Measurements from ENCODE around the gene ZYG11A. TPM values are rescaled to one million over a fixed set of nuclear protein-coding genes. Genes with fewer than 3 reads are reported as not detected.

Gene ZYG11A
- total RNA-seq, 1 experiment from 2014 or later = 2.4 TPM

DNA sequence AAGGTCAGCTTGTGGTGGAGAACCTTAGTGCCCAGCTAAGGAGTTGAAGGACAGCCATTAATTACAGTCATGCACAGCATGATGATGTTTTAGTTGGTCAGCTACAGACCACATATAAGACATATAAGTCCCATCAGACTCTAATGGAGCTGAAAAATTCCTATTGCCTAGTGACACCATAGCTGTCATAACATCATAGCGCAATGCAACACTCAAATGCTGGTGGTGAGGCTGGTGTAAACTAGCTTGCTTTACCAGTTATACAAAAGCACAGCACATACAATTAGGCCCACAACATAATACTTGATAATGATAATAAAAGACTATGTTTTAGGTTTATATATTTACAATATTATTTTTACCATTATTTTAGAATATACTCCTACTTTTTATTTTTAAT, 75.0 kb downstream of the ZYG11A start:
- TF ChIP-seq, protein P1, sequence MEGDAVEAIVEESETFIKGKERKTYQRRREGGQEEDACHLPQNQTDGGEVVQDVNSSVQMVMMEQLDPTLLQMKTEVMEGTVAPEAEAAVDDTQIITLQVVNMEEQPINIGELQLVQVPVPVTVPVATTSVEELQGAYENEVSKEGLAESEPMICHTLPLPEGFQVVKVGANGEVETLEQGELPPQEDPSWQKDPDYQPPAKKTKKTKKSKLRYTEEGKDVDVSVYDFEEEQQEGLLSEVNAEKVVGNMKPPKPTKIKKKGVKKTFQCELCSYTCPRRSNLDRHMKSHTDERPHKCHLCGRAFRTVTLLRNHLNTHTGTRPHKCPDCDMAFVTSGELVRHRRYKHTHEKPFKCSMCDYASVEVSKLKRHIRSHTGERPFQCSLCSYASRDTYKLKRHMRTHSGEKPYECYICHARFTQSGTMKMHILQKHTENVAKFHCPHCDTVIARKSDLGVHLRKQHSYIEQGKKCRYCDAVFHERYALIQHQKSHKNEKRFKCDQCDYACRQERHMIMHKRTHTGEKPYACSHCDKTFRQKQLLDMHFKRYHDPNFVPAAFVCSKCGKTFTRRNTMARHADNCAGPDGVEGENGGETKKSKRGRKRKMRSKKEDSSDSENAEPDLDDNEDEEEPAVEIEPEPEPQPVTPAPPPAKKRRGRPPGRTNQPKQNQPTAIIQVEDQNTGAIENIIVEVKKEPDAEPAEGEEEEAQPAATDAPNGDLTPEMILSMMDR (IDR thresholded peaks at IDR 0.05; ENCODE audit: insufficient read depth in 1 of 2, low read depth in 1 of 2, low read length in 1 of 2, severe bottlenecking in 1 of 2, unreplicated experiment in 1 of 2) = no peak
- POLR2A ChIA-PET = no interaction called here
- H3K4me3 ChIP-seq (ENCODE audit: low read depth, low read length) = no peak overlapping the region
- Mint-ChIP-seq H3K4me3 (ENCODE audit: unreplicated experiment) (no peak overlapping the region), H3K27ac (ENCODE audit: unreplicated experiment) (no peak overlapping the region), H3K36me3 (ENCODE audit: insufficient read depth, unreplicated experiment) (peaks cover 9% of the 10 kb centered on the region), H3K4me1 (ENCODE audit: low read depth, unreplicated experiment) (no peaks in the 10 kb centered on the region), H3K9me3 (ENCODE audit: unreplicated experiment) (no peaks in the 10 kb centered on the region), H3K27me3 (ENCODE audit: insufficient read depth, unreplicated experiment) (no peaks in the 10 kb centered on the region)
- no peaks in the 10 kb centered on the region for H3K4me1 ChIP-seq
- H3K9me3 ChIP-seq = no peaks in the 10 kb centered on the region
- no peaks in the 10 kb centered on the region for H3K36me3 ChIP-seq (ENCODE audit: control insufficient read depth, insufficient read depth, low read length)
- CTCF ChIA-PET = no interaction called here
- H3K27me3 ChIP-seq (replicated peaks; ENCODE audit: control insufficient read depth, insufficient read depth, low read length) = no peaks in the 10 kb centered on the region
- no peak for DNase-seq
- intact Hi-C loops (cut with micrococcal nuclease; ENCODE audit: unreplicated experiment) = no loop called here
- BruUV-seq (replicated peaks) = no TSS peak

DNA sequence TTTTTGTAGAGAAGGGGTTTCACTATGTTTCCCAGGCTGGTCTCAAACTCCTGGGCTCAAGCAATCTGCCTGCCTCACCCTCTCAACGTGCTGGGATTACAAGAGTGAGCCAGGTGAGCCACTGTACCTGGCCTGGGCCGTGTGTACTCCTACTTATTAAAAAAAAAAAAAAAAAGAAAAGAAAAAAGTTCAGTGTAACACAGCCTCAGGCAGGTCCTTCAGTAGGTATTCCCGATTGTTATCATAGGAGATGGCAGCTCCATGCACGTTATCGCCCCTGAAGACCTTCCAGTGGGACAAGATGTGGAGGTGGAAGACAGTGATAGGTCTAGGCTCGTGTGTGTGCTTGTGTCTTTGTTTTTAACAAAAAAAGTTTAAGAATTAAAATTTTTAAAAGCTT, 75.6 kb downstream of the ZYG11A start:
- no peaks in the 10 kb centered on the region for H3K9me3 ChIP-seq
- no peaks in the 10 kb centered on the region for H3K4me1 ChIP-seq
- H3K27me3 ChIP-seq (replicated peaks; ENCODE audit: control insufficient read depth, insufficient read depth, low read length) = no peaks in the 10 kb centered on the region
- Mint-ChIP-seq H3K4me3 (ENCODE audit: unreplicated experiment) (no peak overlapping the region), H3K4me1 (ENCODE audit: low read depth, unreplicated experiment) (no peaks in the 10 kb centered on the region), H3K9me3 (ENCODE audit: unreplicated experiment) (no peaks in the 10 kb centered on the region), H3K27ac (ENCODE audit: unreplicated experiment) (no peak overlapping the region), H3K36me3 (ENCODE audit: insufficient read depth, unreplicated experiment) (peaks cover 9% of the 10 kb centered on the region), H3K27me3 (ENCODE audit: insufficient read depth, unreplicated experiment) (no peaks in the 10 kb centered on the region)
- no peak overlapping the region for H3K4me3 ChIP-seq (ENCODE audit: low read depth, low read length)
- ChIA-PET CTCF (interaction anchor here (1.3 kb wide), 1 partner anchor 13 kb away, joined by 3 read pairs; no protein-coding TSS in a partner anchor), POLR2A (interaction anchor here (0.6 kb wide), 1 partner anchor 366 kb away, joined by 8 read pairs; the partner anchor contains the start of gene TUT4)
- no peaks in the 10 kb centered on the region for H3K36me3 ChIP-seq (ENCODE audit: control insufficient read depth, insufficient read depth, low read length)
- DNase-seq = no peak
- intact Hi-C loops (cut with micrococcal nuclease; ENCODE audit: unreplicated experiment) = no loop called here
- no TSS peak for BruUV-seq (replicated peaks)
- TF ChIP-seq, protein P1 (IDR thresholded peaks at IDR 0.05; ENCODE audit: insufficient read depth in 1 of 2, low read depth in 1 of 2, low read length in 1 of 2, severe bottlenecking in 1 of 2, unreplicated experiment in 1 of 2) = no peak

DNA sequence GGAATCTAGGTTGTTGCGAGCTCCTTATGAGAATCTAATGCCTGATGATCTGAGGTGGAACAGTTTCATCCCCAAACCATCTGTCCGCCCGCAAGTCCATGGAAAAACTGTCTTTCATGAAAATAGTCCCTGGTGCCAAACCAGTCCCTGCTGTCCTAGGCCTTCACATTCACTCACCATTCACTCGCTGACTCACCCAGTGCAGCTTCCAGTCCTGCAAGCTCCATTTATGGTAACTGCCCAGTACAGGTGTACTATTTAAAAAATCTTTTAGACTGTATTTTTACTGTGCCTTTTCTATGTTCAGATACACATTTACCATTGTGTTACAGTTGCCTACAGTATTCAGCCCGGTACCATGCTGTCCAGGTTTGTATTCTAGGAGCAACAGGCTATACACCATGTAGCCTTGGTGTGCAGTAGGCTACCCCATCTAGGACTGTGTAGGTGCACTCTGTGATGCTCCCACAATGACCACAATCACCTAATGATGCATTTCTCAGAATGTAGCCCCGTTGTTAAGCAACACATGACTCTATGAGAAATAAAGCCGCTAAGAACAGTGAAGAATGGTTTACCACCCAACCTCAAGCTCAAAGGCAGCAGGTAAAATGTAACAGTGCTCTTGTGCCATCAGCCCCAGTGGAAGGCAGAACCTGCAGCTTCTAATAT, 76.6 kb downstream of the ZYG11A start:
- no peak for DNase-seq
- no peak overlapping the region for H3K4me3 Mint-ChIP-seq (ENCODE audit: unreplicated experiment)
- Histone ChIP-seq H3K4me1 (no peaks in the 10 kb centered on the region), H3K27me3 (replicated peaks; ENCODE audit: control insufficient read depth, insufficient read depth, low read length) (no peaks in the 10 kb centered on the region), H3K9me3 (no peaks in the 10 kb centered on the region), H3K36me3 (ENCODE audit: control insufficient read depth, insufficient read depth, low read length) (no peaks in the 10 kb centered on the region), H3K4me3 (ENCODE audit: low read depth, low read length) (no peak overlapping the region)
- TF ChIP-seq, protein P1 (IDR thresholded peaks at IDR 0.05; ENCODE audit: insufficient read depth in 1 of 2, low read depth in 1 of 2, low read length in 1 of 2, severe bottlenecking in 1 of 2, unreplicated experiment in 1 of 2) = no peak
- ChIA-PET POLR2A (no interaction called here), CTCF (interaction anchor here (1.3 kb wide), 1 partner anchor 14 kb away, joined by 3 read pairs; no protein-coding TSS in a partner anchor)
- intact Hi-C loops (cut with micrococcal nuclease; ENCODE audit: unreplicated experiment) = no loop called here
- no TSS peak for BruUV-seq (replicated peaks)
- H3K4me1 Mint-ChIP-seq (ENCODE audit: low read depth, unreplicated experiment) = no peaks in the 10 kb centered on the region
- peaks cover 9% of the 10 kb centered on the region for H3K36me3 Mint-ChIP-seq (ENCODE audit: insufficient read depth, unreplicated experiment)
- no peaks in the 10 kb centered on the region for H3K9me3 Mint-ChIP-seq (ENCODE audit: unreplicated experiment)
- H3K27me3 Mint-ChIP-seq (ENCODE audit: insufficient read depth, unreplicated experiment) = no peaks in the 10 kb centered on the region
- H3K27ac Mint-ChIP-seq (ENCODE audit: unreplicated experiment) = no peak overlapping the region

All from Caco-2 (cell line).